ENCODE results near the gene REPS1. TPM values are rescaled to one million over a fixed set of nuclear protein-coding genes. Genes with fewer than 3 reads are reported as not detected.
"Not testable (repeated sequence)": the region's sequence is repeated elsewhere in the genome, so short reads cannot be mapped to it uniquely, and the experiment has no call there.

REPS1 gene
- total and polyA plus RNA-seq, 7 experiments from 2014 or later: 24.7 to 74.6 (median 65.4) TPM

- peak within 1 kb of the TSS; percentile 88 for H3K27ac ChIP-seq (ENCODE audit: low read depth, low read length)
- H3K4me1 Mint-ChIP-seq: peaks cover 13 to 35% (median 24%) of the 10 kb centered on the region in 7 donors
- CTCF ChIA-PET: interaction anchor here (0.5 to 1.1 kb wide), 2 partner anchors 332 to 346 kb away, joined by 3 read pairs; partner anchors contain the start of gene CITED2
These were observed 40.8 kb upstream of the REPS1 start, which contains the start of gene ABRACL for GRCh38 chr6:139028658-139029469. Gene ABRACL (plus strand): TSS chr6:139028745. CDS start chr6:139034161, 5,416 bp downstream.

GRCh38 chr6:139028215-139028657 is 40.2 kb upstream of the REPS1 start:
- peak overlapping the region; percentile 88 for H3K27ac ChIP-seq (ENCODE audit: low read depth, low read length)
- H3K27me3 ChIP-seq (ENCODE audit: control insufficient read depth in 2 of 2, insufficient read depth in 2 of 2, low read length in 2 of 2): no peaks in the 10 kb centered on the region
- peak overlapping the region; percentile 72 for H3K4me3 ChIP-seq (ENCODE audit: low read length)
- Mint-ChIP-seq H3K9me3 (no peaks in the 10 kb centered on the region), H3K4me1 (peaks cover 13 to 28% (median 18%) of the 10 kb centered on the region in 7 donors), H3K27me3 (no peaks in the 10 kb centered on the region), H3K27ac (peak overlapping the region in 8 of 9 donors; percentile 58 to 97 (median 94)), H3K36me3 (no peaks in the 10 kb centered on the region), H3K4me3 (peak overlapping the region in 6 of 10 donors; percentile 88 to 98 (median 94))
- no peak for DNase-seq
- ChIA-PET CTCF (interaction anchor here (1.1 kb wide), 1 partner anchor 347 kb away, joined by 3 read pairs; the partner anchor contains the start of gene CITED2), POLR2A (interaction anchor here (0.7 to 4.5 kb wide), 6 partner anchors 12 to 346 kb away, joined by 3 to 22 read pairs (median 14); partner anchors contain the start of genes CITED2 and REPS1)
- peaks cover 0 to 8% (median 0%) of the 10 kb centered on the region in 3 experiments for H3K36me3 ChIP-seq (ENCODE audit: control insufficient read depth in 2 of 3, insufficient read depth in 3 of 3, low read length in 3 of 3)
- ATAC-seq: peak; percentile 18
- H3K9me3 ChIP-seq (ENCODE audit: control insufficient read depth in 2 of 3, low read length in 3 of 3): no peaks in the 10 kb centered on the region
- H3K4me1 ChIP-seq (ENCODE audit: control insufficient read depth in 2 of 2, insufficient read depth in 2 of 2, low read length in 2 of 2): peaks cover 3 to 18% of the 10 kb centered on the region in 2 donors
- intact Hi-C loops (cut with micrococcal nuclease): loop anchor here (1.0 to 5.0 kb wide), 17 partner anchors 8 to 921 kb away; partner anchors contain the start of genes CCDC28A (in 2 of the 2), CITED2 (in 2 of the 2), HECA (in 2 of the 2) and REPS1 (in 2 of the 2)

More at GRCh38 chr6:139028658-139029469, 40.8 kb upstream of the REPS1 start, which contains the start of gene ABRACL:
- POLR2A ChIA-PET: interaction anchor here (0.6 to 4.5 kb wide), 19 partner anchors 9 to 345 kb away, joined by 3 to 22 read pairs (median 5); partner anchors contain the start of genes CITED2, HECA, REPS1 and TXLNB
- no peaks in the 10 kb centered on the region for H3K9me3 Mint-ChIP-seq
- H3K27ac Mint-ChIP-seq: peak within 1 kb of the TSS in 8 of 9 donors; percentile 58 to 97 (median 94)
- intact Hi-C loops (cut with micrococcal nuclease): loop anchor here (1.0 to 5.0 kb wide), 17 partner anchors 7 to 922 kb away; partner anchors contain the start of genes CCDC28A (in 2 of the 2), CITED2 (in 2 of the 2), HECA (in 2 of the 2) and REPS1 (in 2 of the 2)
- Histone ChIP-seq H3K4me3 (ENCODE audit: low read length) (peak within 1 kb of the TSS; percentile 72), H3K9me3 (ENCODE audit: control insufficient read depth in 2 of 3, low read length in 3 of 3) (no peaks in the 10 kb centered on the region), H3K36me3 (ENCODE audit: control insufficient read depth in 2 of 3, insufficient read depth in 3 of 3, low read length in 3 of 3) (peaks cover 0 to 14% (median 0%) of the 10 kb centered on the region in 3 experiments), H3K4me1 (ENCODE audit: control insufficient read depth in 2 of 2, insufficient read depth in 2 of 2, low read length in 2 of 2) (peaks cover 3 to 18% of the 10 kb centered on the region in 2 donors), H3K27me3 (ENCODE audit: control insufficient read depth in 2 of 2, insufficient read depth in 2 of 2, low read length in 2 of 2) (no peaks in the 10 kb centered on the region)
- peak within 1 kb of the TSS in 6 of 10 donors; percentile 88 to 98 (median 94) for H3K4me3 Mint-ChIP-seq
- peak; percentile 88 for ATAC-seq
- H3K27me3 Mint-ChIP-seq: no peaks in the 10 kb centered on the region
- DNase-seq: peak; percentile 44 to 87 (median 81)
- peaks cover 0 to 6% (median 5%) of the 10 kb centered on the region in 5 donors for H3K36me3 Mint-ChIP-seq

- intact Hi-C loops (cut with micrococcal nuclease): loop anchor here (1.0 to 5.0 kb wide), 17 partner anchors 9 to 920 kb away; partner anchors contain the start of genes CCDC28A (in 2 of the 2), CITED2 (in 2 of the 2), HECA (in 2 of the 2) and REPS1 (in 2 of the 2)
- no peaks in the 10 kb centered on the region for H3K9me3 ChIP-seq (ENCODE audit: control insufficient read depth in 2 of 3, low read length in 3 of 3)
- ChIA-PET CTCF (no interaction called here), POLR2A (interaction anchor here (0.7 to 4.5 kb wide), 7 partner anchors 12 to 346 kb away, joined by 3 to 16 read pairs (median 3); partner anchors contain the start of gene CITED2)
- no peaks in the 10 kb centered on the region for H3K36me3 Mint-ChIP-seq
- peaks cover 0 to 7% (median 0%) of the 10 kb centered on the region in 3 experiments for H3K36me3 ChIP-seq (ENCODE audit: control insufficient read depth in 2 of 3, insufficient read depth in 3 of 3, low read length in 3 of 3)
- peak overlapping the region; percentile 72 for H3K4me3 ChIP-seq (ENCODE audit: low read length)
- peak overlapping the region in 8 of 9 donors; percentile 58 to 97 (median 94) for H3K27ac Mint-ChIP-seq
- no peaks in the 10 kb centered on the region for H3K27me3 Mint-ChIP-seq
- H3K9me3 Mint-ChIP-seq: no peaks in the 10 kb centered on the region
- H3K27ac ChIP-seq (ENCODE audit: low read depth, low read length): peak overlapping the region; percentile 88
- ATAC-seq (no peak), DNase-seq (peak in 6 of 9 donors; percentile 8 to 38 (median 15))
- H3K4me1 ChIP-seq (ENCODE audit: control insufficient read depth in 2 of 2, insufficient read depth in 2 of 2, low read length in 2 of 2): peaks cover 3 to 18% of the 10 kb centered on the region in 2 donors
- H3K4me1 Mint-ChIP-seq: peaks cover 11 to 23% (median 14%) of the 10 kb centered on the region in 7 donors
- H3K27me3 ChIP-seq (ENCODE audit: control insufficient read depth in 2 of 2, insufficient read depth in 2 of 2, low read length in 2 of 2): no peaks in the 10 kb centered on the region
- H3K4me3 Mint-ChIP-seq: peak overlapping the region in 6 of 10 donors; percentile 88 to 98 (median 94)
These were observed 39.6 kb upstream of the REPS1 start for GRCh38 chr6:139027620-139028182.

- H3K4me3 Mint-ChIP-seq; H3K9me3 Mint-ChIP-seq; DNase-seq; POLR2A ChIA-PET; H3K4me3 ChIP-seq (ENCODE audit: low read length); H3K4me1 ChIP-seq (ENCODE audit: control insufficient read depth in 2 of 2, insufficient read depth in 2 of 2, low read length in 2 of 2); H3K9me3 ChIP-seq (ENCODE audit: control insufficient read depth in 2 of 3, low read length in 3 of 3); H3K36me3 ChIP-seq (ENCODE audit: control insufficient read depth in 2 of 3, insufficient read depth in 3 of 3, low read length in 3 of 3); H3K27me3 ChIP-seq (ENCODE audit: control insufficient read depth in 2 of 2, insufficient read depth in 2 of 2, low read length in 2 of 2); H3K27ac Mint-ChIP-seq; ATAC-seq; H3K36me3 Mint-ChIP-seq; H3K27me3 Mint-ChIP-seq; H3K27ac ChIP-seq (ENCODE audit: low read depth, low read length): not testable (repeated sequence)
- H3K4me1 Mint-ChIP-seq: peaks cover 10 to 15% (median 11%) of the 10 kb centered on the region in 7 donors
- intact Hi-C loops (cut with micrococcal nuclease): loop anchor here in 1 of 2 donors (5.0 kb wide), 3 partner anchors 208 to 918 kb away; partner anchors contain the start of gene PERP
- CTCF ChIA-PET: interaction anchor here (0.6 kb wide), 1 partner anchor 85 kb away, joined by 5 read pairs; no protein-coding TSS in a partner anchor
These were observed 37.4 kb upstream of the REPS1 start for GRCh38 chr6:139025416-139025815.

GRCh38 chr6:139020689-139021088 is 32.6 kb upstream of the REPS1 start:
- H3K9me3 ChIP-seq (ENCODE audit: control insufficient read depth in 2 of 3, low read length in 3 of 3): no peaks in the 10 kb centered on the region
- no peaks in the 10 kb centered on the region for H3K36me3 ChIP-seq (ENCODE audit: control insufficient read depth in 2 of 3, insufficient read depth in 3 of 3, low read length in 3 of 3)
- no peaks in the 10 kb centered on the region for H3K27me3 Mint-ChIP-seq
- POLR2A ChIA-PET: interaction anchor here (0.7 kb wide), 1 partner anchor 125 kb away, joined by 3 read pairs; no protein-coding TSS in a partner anchor
- H3K27me3 ChIP-seq (ENCODE audit: control insufficient read depth in 2 of 2, insufficient read depth in 2 of 2, low read length in 2 of 2): no peaks in the 10 kb centered on the region
- peaks cover 0 to 1% (median 0%) of the 10 kb centered on the region in 11 donors for H3K9me3 Mint-ChIP-seq
- CTCF ChIA-PET: no interaction called here
- no peak overlapping the region for H3K27ac ChIP-seq (ENCODE audit: low read depth, low read length)
- H3K27ac Mint-ChIP-seq: no peak overlapping the region
- DNase-seq: no peak
- H3K36me3 Mint-ChIP-seq: peaks cover 0 to 3% (median 0%) of the 10 kb centered on the region in 5 donors
- H3K4me3 Mint-ChIP-seq: no peak overlapping the region
- H3K4me1 ChIP-seq (ENCODE audit: control insufficient read depth in 2 of 2, insufficient read depth in 2 of 2, low read length in 2 of 2): peaks cover 0 to 5% of the 10 kb centered on the region in 2 donors
- no peak overlapping the region for H3K4me3 ChIP-seq (ENCODE audit: low read length)
- ATAC-seq: no peak
- peaks cover 0 to 16% (median 10%) of the 10 kb centered on the region in 7 donors for H3K4me1 Mint-ChIP-seq
- intact Hi-C loops (cut with micrococcal nuclease): no loop called here

All from naive thymus-derived CD4-positive, alpha-beta T cell (primary cell).